ENCODE data around the gene RFNG. TPM values are rescaled to one million over a fixed set of nuclear protein-coding genes. Genes with fewer than 3 reads are reported as not detected.

The RFNG gene
- polyA plus RNA-seq, 3 donors, result 28.5 to 57.8 (median 47.2) TPM

- no peak for DNase-seq (ENCODE audit: extremely low read depth in 1 of 11, low read depth in 9 of 11, low spot score in 4 of 11)
Measured at GRCh38 chr17:82063424-82064415, 12.1 kb upstream of the RFNG start.

GRCh38 chr17:82062984-82063368, 11.4 kb upstream of the RFNG start:
- no peak for DNase-seq (ENCODE audit: extremely low read depth in 1 of 11, low read depth in 9 of 11, low spot score in 4 of 11)

DNA sequence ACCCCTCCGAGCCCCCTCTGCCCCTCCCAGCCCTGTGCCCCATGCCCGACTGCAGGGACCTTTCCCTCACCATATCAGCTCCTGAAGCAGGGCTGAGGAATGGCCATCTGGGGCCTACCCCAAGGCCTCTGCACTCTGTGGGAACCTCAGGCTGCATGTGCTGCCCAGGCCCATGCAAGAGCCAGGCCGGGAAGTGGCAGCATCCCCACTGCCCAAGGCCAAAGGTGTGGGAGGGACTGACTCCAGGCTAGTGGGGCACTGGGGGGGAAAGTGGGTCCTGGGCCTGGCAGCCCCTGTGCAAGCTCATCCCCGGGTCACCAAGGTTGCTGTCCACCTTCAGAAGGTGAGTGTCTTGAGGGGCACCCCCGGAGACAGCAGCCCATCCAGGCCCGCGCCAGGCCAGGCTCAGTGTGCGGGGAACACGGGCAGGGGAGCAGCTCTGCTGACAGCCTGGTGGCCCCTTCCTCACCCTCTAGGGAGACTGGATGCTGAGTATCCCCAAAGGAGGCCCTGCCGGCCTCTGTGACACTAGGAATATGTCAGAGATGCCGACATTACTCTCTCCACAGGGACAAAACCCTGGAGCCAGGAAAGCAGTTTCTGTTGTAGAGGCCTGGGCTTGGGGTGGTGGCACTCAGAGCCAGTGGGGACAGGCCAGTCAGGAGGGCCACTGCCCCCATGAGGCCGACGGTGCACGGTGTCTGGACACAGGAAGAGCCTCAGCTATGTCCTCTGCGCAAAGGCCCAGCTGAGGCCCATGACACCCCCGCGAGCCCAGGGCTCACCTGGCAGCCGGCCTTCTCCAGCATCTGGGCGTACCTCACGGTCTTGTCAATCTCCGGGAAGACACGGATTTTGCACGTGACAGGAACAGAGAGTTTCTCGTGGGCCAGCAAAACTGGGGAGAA, 10.7 kb upstream of the RFNG start:
- DNase-seq (ENCODE audit: extremely low read depth in 1 of 11, low read depth in 9 of 11, low spot score in 4 of 11), result no peak

GRCh38 chr17:82061047-82061925, 9.7 kb upstream of the RFNG start:
- no peak for DNase-seq (ENCODE audit: extremely low read depth in 1 of 11, low read depth in 9 of 11, low spot score in 4 of 11)

GRCh38 chr17:82060614-82061013, 9.0 kb upstream of the RFNG start:
- DNase-seq (ENCODE audit: extremely low read depth in 1 of 11, low read depth in 9 of 11, low spot score in 4 of 11), result no peak

- DNase-seq (ENCODE audit: extremely low read depth in 1 of 11, low read depth in 9 of 11, low spot score in 4 of 11), result no peak
Measured at GRCh38 chr17:82060001-82060380, 8.4 kb upstream of the RFNG start.

GRCh38 chr17:82059272-82060000, 7.8 kb upstream of the RFNG start:
- no peak for DNase-seq (ENCODE audit: extremely low read depth in 1 of 11, low read depth in 9 of 11, low spot score in 4 of 11)

GRCh38 chr17:82058855-82059249, 7.2 kb upstream of the RFNG start:
- no peak for DNase-seq (ENCODE audit: extremely low read depth in 1 of 11, low read depth in 9 of 11, low spot score in 4 of 11)

GRCh38 chr17:82058230-82058854, 6.7 kb upstream of the RFNG start:
- no peak for DNase-seq (ENCODE audit: extremely low read depth in 1 of 11, low read depth in 9 of 11, low spot score in 4 of 11)

GRCh38 chr17:82056729-82057621, 5.4 kb upstream of the RFNG start:
- DNase-seq (ENCODE audit: extremely low read depth in 1 of 11, low read depth in 9 of 11, low spot score in 4 of 11), result no peak

- DNase-seq (ENCODE audit: extremely low read depth in 1 of 11, low read depth in 9 of 11, low spot score in 4 of 11), result no peak
Measured at GRCh38 chr17:82055965-82056728, 4.5 kb upstream of the RFNG start.

- no peak for DNase-seq (ENCODE audit: extremely low read depth in 1 of 11, low read depth in 9 of 11, low spot score in 4 of 11)
Measured at GRCh38 chr17:82055023-82055964, 3.7 kb upstream of the RFNG start.

- no peak for DNase-seq (ENCODE audit: extremely low read depth in 1 of 11, low read depth in 9 of 11, low spot score in 4 of 11)
Measured at GRCh38 chr17:82054351-82055022, 2.9 kb upstream of the RFNG start.

- DNase-seq (ENCODE audit: extremely low read depth in 1 of 11, low read depth in 9 of 11, low spot score in 4 of 11), result no peak
Measured at GRCh38 chr17:82053556-82054263, 2.1 kb upstream of the RFNG start.

Measured in renal cortex interstitium (tissue), 11 donors.